ENCODE results near the gene FBL.
A peak's percentile ranks its signal among the peaks of the same experiment; 100 is the strongest.

Gene FBL

DNA sequence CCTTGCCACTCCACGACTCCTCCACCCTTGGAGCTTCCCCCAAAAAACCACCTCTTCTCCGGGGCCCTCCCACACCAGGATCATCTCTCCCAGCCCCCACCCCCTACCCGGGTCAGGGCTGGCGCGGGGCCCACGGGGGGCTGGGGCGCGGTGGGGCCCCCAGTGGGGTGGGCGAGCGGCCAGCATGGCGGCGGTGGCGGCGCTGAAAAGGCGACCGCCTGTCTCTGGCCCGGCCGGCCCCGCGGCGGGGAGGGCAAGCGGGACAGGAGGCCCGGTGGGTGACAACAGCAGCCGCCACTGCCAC, 13.1 kb downstream of the FBL start:
- no peak for DNase-seq (ENCODE audit: low read depth)
- TF ChIP-seq, protein P1, sequence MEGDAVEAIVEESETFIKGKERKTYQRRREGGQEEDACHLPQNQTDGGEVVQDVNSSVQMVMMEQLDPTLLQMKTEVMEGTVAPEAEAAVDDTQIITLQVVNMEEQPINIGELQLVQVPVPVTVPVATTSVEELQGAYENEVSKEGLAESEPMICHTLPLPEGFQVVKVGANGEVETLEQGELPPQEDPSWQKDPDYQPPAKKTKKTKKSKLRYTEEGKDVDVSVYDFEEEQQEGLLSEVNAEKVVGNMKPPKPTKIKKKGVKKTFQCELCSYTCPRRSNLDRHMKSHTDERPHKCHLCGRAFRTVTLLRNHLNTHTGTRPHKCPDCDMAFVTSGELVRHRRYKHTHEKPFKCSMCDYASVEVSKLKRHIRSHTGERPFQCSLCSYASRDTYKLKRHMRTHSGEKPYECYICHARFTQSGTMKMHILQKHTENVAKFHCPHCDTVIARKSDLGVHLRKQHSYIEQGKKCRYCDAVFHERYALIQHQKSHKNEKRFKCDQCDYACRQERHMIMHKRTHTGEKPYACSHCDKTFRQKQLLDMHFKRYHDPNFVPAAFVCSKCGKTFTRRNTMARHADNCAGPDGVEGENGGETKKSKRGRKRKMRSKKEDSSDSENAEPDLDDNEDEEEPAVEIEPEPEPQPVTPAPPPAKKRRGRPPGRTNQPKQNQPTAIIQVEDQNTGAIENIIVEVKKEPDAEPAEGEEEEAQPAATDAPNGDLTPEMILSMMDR (IDR thresholded peaks at IDR 0.05; ENCODE audit: low read length, missing control alignments): no peak
- H3K4me3 ChIP-seq (replicated peaks; ENCODE audit: low read depth, low read length): peak overlapping the region; percentile 93

- no peak for DNase-seq (ENCODE audit: low read depth)
- peak overlapping the region; percentile 93 for H3K4me3 ChIP-seq (replicated peaks; ENCODE audit: low read depth, low read length)
- TF ChIP-seq, protein P1 (IDR thresholded peaks at IDR 0.05; ENCODE audit: low read length, missing control alignments): no peak
These were observed 13.7 kb downstream of the FBL start for GRCh38 chr19:39832341-39833083.

GRCh38 chr19:39831679-39832078, 14.5 kb downstream of the FBL start:
- TF ChIP-seq, protein P1 (IDR thresholded peaks at IDR 0.05; ENCODE audit: low read length, missing control alignments): no peak
- no peak for DNase-seq (ENCODE audit: low read depth)
- no peak overlapping the region for H3K4me3 ChIP-seq (replicated peaks; ENCODE audit: low read depth, low read length)

GRCh38 chr19:39830847-39831246, 15.3 kb downstream of the FBL start:
- DNase-seq (ENCODE audit: low read depth): no peak
- TF ChIP-seq, protein P1 (IDR thresholded peaks at IDR 0.05; ENCODE audit: low read length, missing control alignments): no peak
- H3K4me3 ChIP-seq (replicated peaks; ENCODE audit: low read depth, low read length): no peak overlapping the region

DNA sequence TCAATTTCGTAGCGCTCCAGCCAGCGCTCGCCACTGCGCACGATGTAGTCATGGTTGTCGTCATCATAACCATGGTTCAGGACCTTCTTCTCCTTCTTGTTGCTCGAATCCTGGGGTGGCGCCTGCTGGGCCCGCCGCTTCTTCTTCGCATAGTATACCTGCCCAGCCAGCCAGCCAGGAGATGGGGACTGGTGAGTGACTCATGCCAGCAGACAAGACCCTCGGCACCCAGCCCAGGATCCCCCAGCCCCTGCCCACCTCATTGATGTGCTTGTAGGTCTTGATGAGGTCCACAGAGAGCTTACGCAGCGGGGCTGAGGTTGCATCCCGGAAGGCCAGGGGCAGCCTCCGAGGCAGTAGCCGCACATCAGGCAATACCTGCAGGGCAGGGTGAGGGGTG, 15.8 kb downstream of the FBL start:
- TF ChIP-seq, protein P1 (IDR thresholded peaks at IDR 0.05; ENCODE audit: low read length, missing control alignments): no peak
- no peak for DNase-seq (ENCODE audit: low read depth)
- H3K4me3 ChIP-seq (replicated peaks; ENCODE audit: low read depth, low read length): no peak overlapping the region

DNA sequence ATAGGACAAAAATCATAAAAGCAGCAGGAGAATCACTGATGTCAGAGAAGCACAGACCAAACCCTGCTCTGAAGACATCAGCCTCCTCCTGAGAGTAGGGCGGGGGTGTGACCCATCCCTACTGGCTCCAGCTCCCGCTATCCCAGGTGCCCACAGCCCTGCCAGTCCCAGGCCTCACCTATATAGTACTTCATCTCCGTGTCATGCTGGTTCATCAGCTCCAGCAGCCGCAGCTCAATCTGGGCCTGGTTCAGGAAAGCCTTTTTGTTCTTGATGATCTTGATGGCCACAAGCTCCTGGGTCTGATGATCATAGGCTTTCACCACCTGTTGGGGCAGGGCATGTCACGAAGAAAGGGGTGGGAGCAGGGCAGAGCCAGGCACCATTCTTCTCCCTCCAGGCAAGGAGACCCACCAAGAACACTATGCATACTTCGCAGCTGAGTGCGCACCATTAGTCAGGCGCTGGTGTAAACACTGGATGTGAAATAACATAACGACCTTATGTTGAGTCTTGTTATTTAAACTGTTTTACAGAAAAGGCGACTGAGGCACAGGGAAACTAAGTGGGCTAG, 16.4 kb downstream of the FBL start:
- TF ChIP-seq, protein P1 (IDR thresholded peaks at IDR 0.05; ENCODE audit: low read length, missing control alignments): no peak
- no peak overlapping the region for H3K4me3 ChIP-seq (replicated peaks; ENCODE audit: low read depth, low read length)

GRCh38 chr19:39828654-39829032, 17.5 kb downstream of the FBL start:
- no peak for DNase-seq (ENCODE audit: low read depth)
- TF ChIP-seq, protein P1 (IDR thresholded peaks at IDR 0.05; ENCODE audit: low read length, missing control alignments): no peak
- no peak overlapping the region for H3K4me3 ChIP-seq (replicated peaks; ENCODE audit: low read depth, low read length)

More for the DNA sequence above, 16.4 kb downstream of the FBL start:
- DNase-seq (ENCODE audit: low read depth): no peak

All from fibroblast of pulmonary artery (primary cell).